SK-N-SH treated with all-trans-retinoic acid at 6 μM for 48 hours (cell line): ENCODE data around the gene NAIF1.

Experiments used
- ARNTL ChIP-seq: fragments of 450-650 bp; formaldehyde crosslinking; IDR thresholded peaks from 2 replicates; pipeline ENCODE4 v1.5.0; 2020; ENCODE audit warnings: low read depth, mild to moderate bottlenecking, moderate library complexity, borderline replicate concordance
- CREB5 ChIP-seq: fragments of 250-450 bp; sonication (Bioruptor Pico); IDR thresholded peaks from 2 replicates; pipeline ENCODE4 v1.5.1; 2020; ENCODE audit warnings: low read depth, mild to moderate bottlenecking, moderate library complexity
- ESRRG ChIP-seq: fragments of 250-450 bp; sonication (Bioruptor Pico); IDR thresholded peaks from 2 replicates; pipeline ENCODE4 v1.6.1; 2021; ENCODE audit warnings: mild to moderate bottlenecking
- GLIS3 ChIP-seq: fragments of 250-450 bp; sonication (Bioruptor Pico); IDR thresholded peaks from 2 replicates; pipeline ENCODE4 v1.5.0; 2020; ENCODE audit warnings: mild to moderate bottlenecking, moderate library complexity
- OSR1 ChIP-seq: fragments of 250-450 bp; sonication (Bioruptor Pico); IDR thresholded peaks from 2 replicates; pipeline ENCODE4 v1.8.0; 2022; ENCODE audit warnings: moderate library complexity, mild to moderate bottlenecking, inconsistent platforms
- PATZ1 ChIP-seq: fragments of 250-450 bp; sonication (Bioruptor Pico); IDR thresholded peaks from 2 replicates; pipeline ENCODE4 v1.8.0; 2020; ENCODE audit warnings: mild to moderate bottlenecking, moderate library complexity, borderline replicate concordance
- RARB ChIP-seq: fragments of 250-450 bp; sonication (Bioruptor Pico); IDR thresholded peaks from 2 replicates; pipeline ENCODE4 v1.8.0; 2021; ENCODE audit warnings: mild to moderate bottlenecking, moderate library complexity
- TOX ChIP-seq: fragments of 250-450 bp; sonication (Bioruptor Pico); IDR thresholded peaks from 2 replicates; pipeline ENCODE4 v1.8.0; 2021; ENCODE audit warnings: mild to moderate bottlenecking, moderate library complexity, borderline replicate concordance
- ZFP30 ChIP-seq: fragments of 450-650 bp; formaldehyde crosslinking; IDR thresholded peaks from 2 replicates; pipeline ENCODE4 v1.5.0; 2022; ENCODE audit warnings: mild to moderate bottlenecking, moderate library complexity
- ZNF565 ChIP-seq: fragments of 450-650 bp; formaldehyde crosslinking; conservative IDR thresholded peaks from 2 replicates; pipeline ENCODE4 v1.5.0; 2020; ENCODE audit warnings: low read depth, mild to moderate bottlenecking, moderate library complexity
- ZNF8 ChIP-seq: fragments of 450-650 bp; formaldehyde crosslinking; IDR thresholded peaks from 2 replicates; pipeline ENCODE4 v1.5.0; 2020; ENCODE audit warnings: mild to moderate bottlenecking, moderate library complexity

GRCh38 chr9:128097543-128098296, 30.6 kb upstream of the NAIF1 start:
- TF ChIP-seq ZNF8 (no peak), ESRRG (no peak), PATZ1 (CRISPR knock-in tag) (no peak), ZNF565 (no peak), RARB (CRISPR knock-in tag) (no peak), TOX (CRISPR knock-in tag) (no peak), CREB5 (CRISPR knock-in tag) (no peak), GLIS3 (no peak), OSR1 (CRISPR knock-in tag) (no peak), ARNTL (CRISPR knock-in tag) (no peak), ZFP30 (CRISPR knock-in tag) (no peak)
